HepG2 (cell line): ENCODE results near the gene KAZN. TPM values are rescaled to one million over a fixed set of nuclear protein-coding genes. Genes with fewer than 3 reads are reported as not detected.

Source experiments
- ATAC-seq: fragments of 200-7000 bp; cut with Tn5 transposase; 3 replicates; pipeline ENCODE4 v1.9.1; 2020; ENCODE audit warnings: mild to moderate bottlenecking, moderate library complexity
- BruUV-seq: library from RNA; stranded (reverse); fragments of 400-500 nt; replicated peaks from 2 replicates; lab custom pipeline; 2021; lab: Mats Ljungman, UMichigan
- CTCF ChIA-PET: fragments of 300-600 bp; formaldehyde crosslinking; extraction: SDS; loops from one replicate; lab custom pipeline; 2021; ENCODE audit warnings: low total read pairs, inconsistent platforms, low intra/inter-chr PET ratio; lab: Yijun Ruan, JAX
- POLR2A ChIA-PET: fragments of 350-600 bp; sonication (Branson Sonifier 250); formaldehyde crosslinking; loops from one replicate; lab custom pipeline; 2020; ENCODE audit warnings: antibody characterized with exemption, inconsistent platforms; lab: Yijun Ruan, JAX
- DNase-seq: peaks from one replicate; pipeline ENCODE4 v3.0.0-alpha.2; 2015; ENCODE audit warnings: low spot score
- FAIRE-seq: peaks from 3 replicates; lab custom pipeline; 2011; peaks lifted over from hg19 to GRCh38; lab: Jason Lieb, UNC
- H2AFZ ChIP-seq: one replicate; pipeline ENCODE4 v1.6.1; 2011; ENCODE audit warnings: low read length, inconsistent platforms
- H3K27ac ChIP-seq: fragments of 300-600 bp; 3 replicates; pipeline ENCODE4 v1.8.0; 2011; ENCODE audit warnings: mixed run types, mild to moderate bottlenecking, mixed read lengths, low read length, inconsistent platforms; ENCODE audit not compliant: insufficient read depth; ENCODE audit errors: extremely low read length
- H3K27me3 ChIP-seq, 2 experiments: fragments of 200-600 bp in 1 of 2; 2 replicates in 1 of 2; 3 replicates in 1 of 2; pipeline versions ENCODE4 v1.6.0 to v1.8.0; 2011; ENCODE audit warnings: low read length in 2 of 2, mild to moderate bottlenecking in 2 of 2, moderate library complexity in 2 of 2, inconsistent platforms in 1 of 2; ENCODE audit not compliant: insufficient read depth in 2 of 2, control insufficient read depth in 1 of 2
- H3K36me3 ChIP-seq, 2 experiments: fragments of 200-600 bp in 1 of 2; replicated peaks in 1 of 2; 2 replicates in 1 of 2; 3 replicates in 1 of 2; pipeline versions ENCODE4 v1.5.1 to v1.8.0; 2011; ENCODE audit warnings: low read length in 2 of 2, inconsistent platforms in 1 of 2; ENCODE audit not compliant: insufficient read depth in 2 of 2, control insufficient read depth in 1 of 2
- H3K4me1 ChIP-seq: 2 replicates; pipeline ENCODE4 v1.5.1; 2012; ENCODE audit warnings: low read length, inconsistent platforms; ENCODE audit not compliant: insufficient read depth
- H3K4me2 ChIP-seq: 2 replicates; pipeline ENCODE4 v1.6.0; 2011; ENCODE audit warnings: low read depth, low read length, inconsistent platforms
- H3K4me3 ChIP-seq, 3 experiments: fragments of 200-600 bp in 1 of 3; sonication (generic), shearing (Covaris generic) in 1 of 3; replicated peaks in 1 of 3; 2 replicates each; pipeline ENCODE4 v1.5.1; 2011 to 2016; ENCODE audit warnings: low read length in 3 of 3, inconsistent platforms in 2 of 3, low read depth in 2 of 3, mild to moderate bottlenecking in 2 of 3, control low read depth in 1 of 3, mixed read lengths in 1 of 3; ENCODE audit not compliant: insufficient read depth in 1 of 3
- H3K79me2 ChIP-seq: one replicate; pipeline ENCODE4 v1.6.1; 2011; ENCODE audit warnings: low read length, inconsistent platforms; ENCODE audit not compliant: insufficient read depth
- H3K9ac ChIP-seq: 2 replicates; pipeline ENCODE4 v1.6.0; 2011; ENCODE audit warnings: mild to moderate bottlenecking, low read depth, low read length, inconsistent platforms; ENCODE audit not compliant: insufficient read depth
- H3K9me3 ChIP-seq: 2 replicates; pipeline ENCODE4 v1.5.1; 2012; ENCODE audit warnings: mild to moderate bottlenecking, low read length
- H4K20me1 ChIP-seq: 2 replicates; pipeline ENCODE4 v1.6.0; 2011; ENCODE audit warnings: inconsistent platforms, mild to moderate bottlenecking, low read length, moderate library complexity; ENCODE audit not compliant: insufficient read depth
- NFIB ChIP-seq: sonication (generic); formaldehyde crosslinking; IDR thresholded peaks from 2 replicates; pipeline ENCODE4 v1.9.0; 2021; ENCODE audit warnings: missing genetic modification reagents, mild to moderate bottlenecking, borderline replicate concordance
- NR2F1 ChIP-seq, 2 experiments: fragments of 450-650 bp in 1 of 2; formaldehyde crosslinking in 1 of 2; IDR thresholded peaks; 2 replicates each; pipeline versions ENCODE4 v1.5.0 to v1.6.1; 2016 to 2020; ENCODE audit warnings: mild to moderate bottlenecking in 1 of 2, missing compliant biosample characterization in 1 of 2, missing genetic modification reagents in 1 of 2, moderate library complexity in 1 of 2
- RCOR2 ChIP-seq: IDR thresholded peaks from 2 replicates; pipeline ENCODE4 v1.6.1; 2016; ENCODE audit warnings: missing biosample characterization, missing genetic modification reagents
- SMAD1 ChIP-seq: sonication (generic); formaldehyde crosslinking; IDR thresholded peaks from 2 replicates; pipeline ENCODE4 v1.4.0; 2020; ENCODE audit warnings: missing genetic modification reagents, low read depth, mild to moderate bottlenecking, borderline replicate concordance
- STAG1 ChIP-seq: sonication (generic); formaldehyde crosslinking; IDR thresholded peaks from 2 replicates; pipeline ENCODE4 v1.4.0; 2020; ENCODE audit warnings: missing genetic modification reagents
- YEATS2 ChIP-seq: sonication (generic); formaldehyde crosslinking; IDR thresholded peaks from 2 replicates; pipeline ENCODE4 v1.4.0; 2020; ENCODE audit warnings: missing genetic modification reagents, borderline replicate concordance
- ZMYM2 ChIP-seq: sonication (generic); formaldehyde crosslinking; IDR thresholded peaks from 2 replicates; pipeline ENCODE4 v1.8.0; 2022; ENCODE audit warnings: mild to moderate bottlenecking, missing genetic modification reagents
- ZNF12 ChIP-seq: sonication (generic); formaldehyde crosslinking; IDR thresholded peaks from 2 replicates; pipeline ENCODE4 v1.5.0; 2020; ENCODE audit warnings: missing genetic modification reagents
- ZNF280D ChIP-seq: sonication (generic); formaldehyde crosslinking; IDR thresholded peaks from 2 replicates; pipeline ENCODE4 v1.5.1; 2020; ENCODE audit warnings: mild to moderate bottlenecking, missing genetic modification reagents
- ZNF34 ChIP-seq: sonication (generic); formaldehyde crosslinking; IDR thresholded peaks from 2 replicates; pipeline ENCODE4 v1.4.0; 2020; ENCODE audit warnings: mild to moderate bottlenecking, missing genetic modification reagents, borderline replicate concordance
- ZNF589 ChIP-seq: sonication (generic); formaldehyde crosslinking; conservative IDR thresholded peaks from 2 replicates; pipeline ENCODE4 v1.8.0; 2022; ENCODE audit warnings: mild to moderate bottlenecking, moderate library complexity, missing genetic modification reagents
- WGBS: methylation state at CpG from one replicate; pipeline ENCODE4 v1.1.6; 2017; ENCODE audit warnings: low lambda C conversion rate; 5-methylcytosine and 5-hydroxymethylcytosine counted together
- in situ Hi-C: cut with HindIII; loops from 2 replicates; pipeline ENCODE4 v1.10.0; 2017; ENCODE audit warnings: low pct_unique_long_range_greater_than_20kb; ENCODE audit not compliant: extremely low pct_ligation_motif_present
- intact Hi-C: fragments of 100-400 bp; cut with micrococcal nuclease; formaldehyde crosslinking; loops from one replicate; pipeline ENCODE4 v1.10.0; 2022; ENCODE audit not compliant: unreplicated experiment
- polyA plus RNA-seq, 8 experiments: library from polyadenylated mRNA; depleted of rRNA in 3 of 8; stranded (reverse) in 7 of 8; unstranded in 1 of 8; fragments of >200 nt; fragmentation: Illumina TruSeq in 4 of 8; extraction: Trizol in 4 of 8; gene quantifications; 2 replicates each; pipeline versions ENCODE4 v1.2.1 to v1.2.3, GENCODE V29; 2011 to 2016; ENCODE audit warnings: low read depth in 4 of 8, missing spikeins in 1 of 8, mixed read lengths in 1 of 8; ENCODE audit not compliant: insufficient read depth in 1 of 8
- total RNA-seq, 5 experiments: library from RNA; depleted of rRNA; stranded (reverse); fragments of >200 nt; fragmentation: Illumina TruSeq; extraction: Trizol; gene quantifications; 2 replicates each; pipeline ENCODE4 v1.2.3, GENCODE V29; 2016; ENCODE audit warnings: low read depth in 1 of 5
- TF ChIP-seq, protein P1 (sequence below): sonication (generic); formaldehyde crosslinking; IDR thresholded peaks from 2 replicates; pipeline ENCODE4 v1.5.1; 2020; ENCODE audit warnings: mild to moderate bottlenecking, missing genetic modification reagents, borderline replicate concordance
- TF ChIP-seq, protein P2 (sequence below): sonication (generic); formaldehyde crosslinking; IDR thresholded peaks from 2 replicates; pipeline ENCODE4 v1.4.0; 2020; ENCODE audit warnings: missing genetic modification reagents

KAZN gene
- total and polyA plus RNA-seq, 2 of the 13 experiments (the other 11 are each of a cell fraction or from before 2014, with no cell fraction given) = 10.4 to 13.5 TPM

DNA sequence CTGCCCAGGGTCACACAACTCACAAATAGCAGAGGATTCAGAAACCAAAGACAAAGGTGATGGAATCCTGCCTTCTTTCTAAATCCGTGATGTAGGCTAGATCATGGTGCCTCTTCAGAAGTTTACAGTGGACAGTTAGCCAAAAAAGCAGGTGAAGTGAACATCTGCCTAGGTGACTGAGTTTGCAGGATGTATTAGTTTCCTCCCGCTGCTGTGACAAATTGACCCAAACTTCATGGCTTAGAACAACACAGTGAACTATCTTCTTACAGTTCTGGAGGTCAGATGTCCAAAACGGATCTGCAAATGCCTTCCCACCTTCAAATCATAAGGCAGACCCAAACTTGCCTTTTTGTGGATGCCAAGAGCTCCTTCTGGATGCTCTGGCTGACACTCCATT is 551.9 kb downstream of the KAZN start:
- Histone ChIP-seq H3K4me1 (peaks cover 79% of the 10 kb centered on the region), H3K4me2 (peak overlapping the region; percentile 86), H3K9me3 (no peaks in the 10 kb centered on the region), H3K79me2 (peaks cover 32% of the 10 kb centered on the region), H4K20me1 (peaks cover 11% of the 10 kb centered on the region; the same call in 1 of the 2 replicates), H3K9ac (no peak overlapping the region), H3K27me3 (no peaks in the 10 kb centered on the region), H3K27ac (peak overlapping the region; percentile 69), H3K4me3 (no peak overlapping the region), H3K36me3 (peaks cover 2 to 5% of the 10 kb centered on the region in 2 experiments; a peak in 1 of 5 replicates), H2AFZ (no peak overlapping the region)
- intact Hi-C loops = loop anchor here (5.0 kb wide), 1 partner anchor 37 kb away; no protein-coding TSS in a partner anchor
- WGBS = 96% methylated on average over 3 of the region's 3 CpGs
- no peak for DNase-seq
- in situ Hi-C loops = no loop called here
- TF ChIP-seq NFIB (CRISPR knock-in tag) (no peak), SMAD1 (CRISPR knock-in tag) (no peak), ZNF34 (CRISPR knock-in tag) (no peak), ZNF12 (peak; percentile 100)
- TF ChIP-seq, protein P1, sequence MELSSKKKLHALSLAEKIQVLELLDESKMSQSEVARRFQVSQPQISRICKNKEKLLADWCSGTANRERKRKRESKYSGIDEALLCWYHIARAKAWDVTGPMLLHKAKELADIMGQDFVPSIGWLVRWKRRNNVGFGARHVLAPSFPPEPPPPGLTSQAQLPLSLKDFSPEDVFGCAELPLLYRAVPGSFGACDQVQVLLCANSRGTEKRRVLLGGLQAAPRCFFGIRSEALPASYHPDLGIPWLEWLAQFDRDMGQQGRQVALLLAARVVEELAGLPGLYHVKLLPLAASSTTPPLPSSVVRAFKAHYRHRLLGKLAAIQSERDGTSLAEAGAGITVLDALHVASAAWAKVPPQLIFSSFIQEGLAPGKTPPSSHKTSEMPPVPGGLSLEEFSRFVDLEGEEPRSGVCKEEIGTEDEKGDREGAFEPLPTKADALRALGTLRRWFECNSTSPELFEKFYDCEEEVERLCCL (CRISPR knock-in tag) = no peak
- CTCF ChIA-PET = no interaction called here
- no TSS peak for BruUV-seq
- no peak for FAIRE-seq
- POLR2A ChIA-PET = interaction anchor here (3.1 kb wide), 1 partner anchor 10 kb away, joined by 12 read pairs; no protein-coding TSS in a partner anchor
- no peak for ATAC-seq

- no peaks in the 10 kb centered on the region for H3K27me3 ChIP-seq
- no TSS peak for BruUV-seq
- ChIA-PET POLR2A (interaction anchor here (1.2 to 3.9 kb wide), 7 partner anchors 11 to 121 kb away, joined by 5 to 33 read pairs (median 13); no protein-coding TSS in a partner anchor), CTCF (interaction anchor here (1.0 to 2.7 kb wide), 3 partner anchors 53 to 153 kb away, joined by 4 to 18 read pairs (median 6); no protein-coding TSS in a partner anchor)
- H3K9ac ChIP-seq = peak overlapping the region; percentile 77
- H3K4me1 ChIP-seq = peaks cover 79% of the 10 kb centered on the region
- H3K27ac ChIP-seq = peak overlapping the region; percentile 69
- peaks cover 2 to 5% of the 10 kb centered on the region in 2 experiments; a peak in 1 of 5 replicates for H3K36me3 ChIP-seq
- H3K79me2 ChIP-seq = peaks cover 42% of the 10 kb centered on the region
- DNase-seq (peak; percentile 93), FAIRE-seq (peak; percentile 94), ATAC-seq (peak; percentile 29)
- peaks cover 13% of the 10 kb centered on the region; the same call in 1 of the 2 replicates for H4K20me1 ChIP-seq
- WGBS = 0% methylated on average over 4 of the region's 5 CpGs
- H2AFZ ChIP-seq = no peak overlapping the region
- intact Hi-C loops (loop anchor here (1.0 to 5.0 kb wide), 2 partner anchors 11 to 36 kb away; no protein-coding TSS in a partner anchor), in situ Hi-C loops (no loop called here)
- H3K4me2 ChIP-seq = peak overlapping the region; percentile 86
- no peaks in the 10 kb centered on the region for H3K9me3 ChIP-seq
- peak overlapping the region; percentile 69 to 83 (median 70) for H3K4me3 ChIP-seq
- TF ChIP-seq ZMYM2 (CRISPR knock-in tag) = 0 out of 2 replicates have a peak, but pooled peaks have one; percentile 17
- no peak for TF ChIP-seq NR2F1 (CRISPR knock-in tag; IDR thresholded peaks at IDR 0.05)
- TF ChIP-seq STAG1 (CRISPR knock-in tag) = peak; percentile 22
- TF ChIP-seq RCOR2 = no peak
- TF ChIP-seq YEATS2 (CRISPR knock-in tag) = no peak
- TF ChIP-seq ZNF589 = no peak
- TF ChIP-seq, protein P2, sequence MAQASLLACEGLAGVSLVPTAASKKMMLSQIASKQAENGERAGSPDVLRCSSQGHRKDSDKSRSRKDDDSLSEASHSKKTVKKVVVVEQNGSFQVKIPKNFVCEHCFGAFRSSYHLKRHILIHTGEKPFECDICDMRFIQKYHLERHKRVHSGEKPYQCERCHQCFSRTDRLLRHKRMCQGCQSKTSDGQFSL = no peak
- no peak for TF ChIP-seq ZNF280D (CRISPR knock-in tag)
Measured at GRCh38 chr1:15151377-15151806, 552.9 kb downstream of the KAZN start.
